HEK293T (cell line): ENCODE results near the gene KCNN3.

Source experiments
- CTCF ChIA-PET: fragments of 350-600 bp; formaldehyde crosslinking; extraction: SDS; loops from one replicate; lab custom pipeline; 2021; ENCODE audit warnings: antibody characterized with exemption, inconsistent platforms; lab: Yijun Ruan, JAX
- POLR2A ChIA-PET: fragments of 350-600 bp; formaldehyde crosslinking; extraction: SDS; loops from one replicate; lab custom pipeline; 2020; ENCODE audit warnings: antibody characterized with exemption, inconsistent platforms; lab: Yijun Ruan, JAX
- DNase-seq: peaks from one replicate; pipeline ENCODE4 v3.0.0; 2012; ENCODE audit warnings: mixed read lengths; ENCODE audit errors: extremely low spot score
- ARNT ChIP-seq: fragments of 450-650 bp; IDR thresholded peaks from 2 replicates; pipeline ENCODE4 v1.6.1; 2017; ENCODE audit warnings: mild to moderate bottlenecking
- BHLHE40 ChIP-seq: fragments of 450-650 bp; IDR thresholded peaks from 2 replicates; pipeline ENCODE4 v1.6.1; 2016; ENCODE audit warnings: mild to moderate bottlenecking, moderate library complexity, borderline replicate concordance
- CTBP1 ChIP-seq: fragments of 450-650 bp; IDR thresholded peaks from 2 replicates; pipeline ENCODE4 v1.6.1; 2016; ENCODE audit warnings: borderline replicate concordance
- ELF4 ChIP-seq: fragments of 450-650 bp; IDR thresholded peaks from 2 replicates; pipeline ENCODE4 v1.6.1; 2017; ENCODE audit warnings: antibody characterized with exemption
- FOXA1 ChIP-seq: fragments of 450-650 bp; IDR thresholded peaks from 2 replicates; pipeline ENCODE4 v1.6.1; 2016; ENCODE audit warnings: mild to moderate bottlenecking
- FOXK2 ChIP-seq: fragments of 450-650 bp; IDR thresholded peaks from 2 replicates; pipeline ENCODE4 v1.6.1; 2016; ENCODE audit warnings: mild to moderate bottlenecking
- FOXM1 ChIP-seq: fragments of 450-650 bp; IDR thresholded peaks from 2 replicates; pipeline ENCODE4 v1.6.1; 2017; ENCODE audit warnings: mild to moderate bottlenecking, borderline replicate concordance
- HDGF ChIP-seq: fragments of 450-650 bp; IDR thresholded peaks from 2 replicates; pipeline ENCODE4 v1.6.1; 2017; ENCODE audit warnings: antibody characterized with exemption, borderline replicate concordance
- L3MBTL2 ChIP-seq: fragments of 450-650 bp; conservative IDR thresholded peaks from 2 replicates; pipeline ENCODE4 v1.6.1; 2016; ENCODE audit warnings: mild to moderate bottlenecking
- LEF1 ChIP-seq: fragments of 450-650 bp; IDR thresholded peaks from 2 replicates; pipeline ENCODE4 v1.6.1; 2017; ENCODE audit warnings: mild to moderate bottlenecking, borderline replicate concordance
- NFRKB ChIP-seq: fragments of 450-650 bp; IDR thresholded peaks from 2 replicates; pipeline ENCODE4 v1.6.1; 2016; ENCODE audit warnings: mild to moderate bottlenecking, moderate library complexity
- SP1 ChIP-seq: fragments of 450-650 bp; IDR thresholded peaks from 2 replicates; pipeline ENCODE4 v1.6.1; 2017
- SUZ12 ChIP-seq: fragments of 450-650 bp; IDR thresholded peaks from 2 replicates; pipeline ENCODE4 v1.6.1; 2016; ENCODE audit warnings: mild to moderate bottlenecking
- TARDBP ChIP-seq: fragments of 450-650 bp; IDR thresholded peaks from 2 replicates; pipeline ENCODE4 v1.6.1; 2016
- ZNF384 ChIP-seq: fragments of 450-650 bp; IDR thresholded peaks from 2 replicates; pipeline ENCODE4 v1.6.1; 2016
- TF ChIP-seq, protein P1 (sequence below): fragments of 450-650 bp; IDR thresholded peaks from 2 replicates; pipeline ENCODE4 v1.6.1; 2016

Gene KCNN3

DNA sequence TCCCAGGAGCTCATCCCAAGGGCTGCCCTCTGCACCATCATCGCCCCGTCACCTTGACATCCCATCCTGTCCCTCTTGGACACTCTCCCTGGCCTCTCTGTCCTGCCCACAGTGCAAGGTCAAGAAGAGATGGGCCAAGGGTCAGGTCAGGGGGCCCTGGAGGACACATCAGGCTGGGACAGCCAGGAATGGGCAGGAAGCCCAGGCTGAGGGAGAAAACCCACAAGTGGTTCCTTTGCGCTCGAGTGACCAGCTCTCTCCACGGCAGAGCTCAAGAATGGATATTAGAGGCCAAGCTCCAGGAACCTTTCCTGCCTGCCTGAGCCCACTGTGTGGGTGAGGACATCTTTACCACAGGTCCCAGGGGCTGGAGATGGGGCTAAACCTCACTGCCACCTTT lies 41.0 kb downstream of the KCNN3 start:
- ChIA-PET POLR2A (interaction anchor here (1.5 kb wide), 1 partner anchor 37 kb away, joined by 4 read pairs; no protein-coding TSS in a partner anchor), CTCF (no interaction called here)
- DNase-seq, result no peak
- TF ChIP-seq SP1 (no peak), LEF1 (no peak), FOXM1 (no peak), ARNT (no peak), FOXK2 (no peak)

GRCh38 chr1:154824179-154825000 lies 45.7 kb downstream of the KCNN3 start:
- CTCF ChIA-PET, result no interaction called here

GRCh38 chr1:154822717-154823116 lies 47.4 kb downstream of the KCNN3 start:
- ChIA-PET CTCF (no interaction called here), POLR2A (no interaction called here)
- TF ChIP-seq ARNT (no peak), ZNF384 (no peak), SP1 (no peak), TARDBP (no peak), BHLHE40 (no peak), HDGF (no peak), FOXM1 (no peak), NFRKB (no peak)
- TF ChIP-seq, protein P1, sequence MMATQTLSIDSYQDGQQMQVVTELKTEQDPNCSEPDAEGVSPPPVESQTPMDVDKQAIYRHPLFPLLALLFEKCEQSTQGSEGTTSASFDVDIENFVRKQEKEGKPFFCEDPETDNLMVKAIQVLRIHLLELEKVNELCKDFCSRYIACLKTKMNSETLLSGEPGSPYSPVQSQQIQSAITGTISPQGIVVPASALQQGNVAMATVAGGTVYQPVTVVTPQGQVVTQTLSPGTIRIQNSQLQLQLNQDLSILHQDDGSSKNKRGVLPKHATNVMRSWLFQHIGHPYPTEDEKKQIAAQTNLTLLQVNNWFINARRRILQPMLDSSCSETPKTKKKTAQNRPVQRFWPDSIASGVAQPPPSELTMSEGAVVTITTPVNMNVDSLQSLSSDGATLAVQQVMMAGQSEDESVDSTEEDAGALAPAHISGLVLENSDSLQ, result no peak
- DNase-seq, result no peak

More at GRCh38 chr1:154824179-154825000, 45.7 kb downstream of the KCNN3 start:
- TF ChIP-seq LEF1 (no peak), BHLHE40 (no peak), ELF4 (no peak), TARDBP (no peak), SP1 (no peak), FOXM1 (no peak), L3MBTL2 (no peak), FOXA1 (no peak), FOXK2 (no peak), HDGF (no peak), ZNF384 (no peak), SUZ12 (no peak), NFRKB (no peak), CTBP1 (no peak), ARNT (no peak)
- TF ChIP-seq, protein P1, result no peak
- POLR2A ChIA-PET, result no interaction called here
- DNase-seq, result no peak

GRCh38 chr1:154822233-154822632 lies 47.8 kb downstream of the KCNN3 start:
- POLR2A ChIA-PET, result no interaction called here
- CTCF ChIA-PET, result no interaction called here
- TF ChIP-seq SUZ12 (no peak), ZNF384 (no peak), NFRKB (no peak), HDGF (no peak), CTBP1 (no peak), ELF4 (no peak), FOXM1 (no peak), FOXA1 (no peak), FOXK2 (no peak), SP1 (no peak), L3MBTL2 (no peak), TARDBP (no peak), BHLHE40 (no peak), LEF1 (no peak), ARNT (no peak)
- TF ChIP-seq, protein P1, result no peak
- no peak for DNase-seq

DNA sequence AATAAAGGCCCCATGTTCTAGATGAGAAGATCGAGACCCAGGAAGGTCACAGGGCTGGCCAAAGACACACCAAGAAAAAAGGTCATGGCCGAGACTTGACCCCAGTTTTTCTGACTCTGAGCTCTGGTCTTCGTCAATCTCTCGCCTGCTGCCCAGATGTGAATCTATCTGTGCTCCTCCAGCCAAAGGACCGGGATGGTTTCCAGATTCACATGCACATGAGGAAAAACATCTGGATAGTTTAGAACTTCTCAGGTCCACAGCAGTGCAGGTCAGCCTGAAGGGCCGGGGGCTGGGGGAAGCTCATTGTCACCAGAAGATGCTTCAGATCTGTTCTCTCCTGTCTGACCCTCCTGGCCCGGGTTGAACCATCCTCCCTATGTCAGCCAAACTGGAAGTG lies 49.0 kb downstream of the KCNN3 start:
- ChIA-PET POLR2A (no interaction called here), CTCF (no interaction called here)
- TF ChIP-seq FOXM1, result no peak
- no peak for TF ChIP-seq LEF1
- no peak for TF ChIP-seq SUZ12
- no peak for TF ChIP-seq FOXA1
- no peak for TF ChIP-seq FOXK2
- TF ChIP-seq L3MBTL2, result no peak
- TF ChIP-seq SP1, result no peak
- TF ChIP-seq, protein P1, result no peak
- TF ChIP-seq ELF4, result no peak
- no peak for TF ChIP-seq HDGF
- TF ChIP-seq ZNF384, result no peak
- no peak for TF ChIP-seq ARNT
- TF ChIP-seq CTBP1, result no peak
- TF ChIP-seq BHLHE40, result no peak
- TF ChIP-seq TARDBP, result no peak
- DNase-seq, result no peak

- no peak for DNase-seq
- TF ChIP-seq ELF4, result no peak
- TF ChIP-seq, protein P1, result no peak
- TF ChIP-seq FOXA1, result no peak
- TF ChIP-seq ARNT, result no peak
- TF ChIP-seq L3MBTL2, result no peak
- no peak for TF ChIP-seq SP1
- ChIA-PET POLR2A (no interaction called here), CTCF (no interaction called here)
These were observed 49.4 kb downstream of the KCNN3 start for GRCh38 chr1:154820646-154821045.
